ENCODE measurements around the gene MIEN1. TPM values are rescaled to one million over a fixed set of nuclear protein-coding genes. Genes with fewer than 3 reads are reported as not detected.

The MIEN1 gene
- total and polyA plus RNA-seq, 12 donors: 27.7 to 190 (median 41.1) TPM

DNA sequence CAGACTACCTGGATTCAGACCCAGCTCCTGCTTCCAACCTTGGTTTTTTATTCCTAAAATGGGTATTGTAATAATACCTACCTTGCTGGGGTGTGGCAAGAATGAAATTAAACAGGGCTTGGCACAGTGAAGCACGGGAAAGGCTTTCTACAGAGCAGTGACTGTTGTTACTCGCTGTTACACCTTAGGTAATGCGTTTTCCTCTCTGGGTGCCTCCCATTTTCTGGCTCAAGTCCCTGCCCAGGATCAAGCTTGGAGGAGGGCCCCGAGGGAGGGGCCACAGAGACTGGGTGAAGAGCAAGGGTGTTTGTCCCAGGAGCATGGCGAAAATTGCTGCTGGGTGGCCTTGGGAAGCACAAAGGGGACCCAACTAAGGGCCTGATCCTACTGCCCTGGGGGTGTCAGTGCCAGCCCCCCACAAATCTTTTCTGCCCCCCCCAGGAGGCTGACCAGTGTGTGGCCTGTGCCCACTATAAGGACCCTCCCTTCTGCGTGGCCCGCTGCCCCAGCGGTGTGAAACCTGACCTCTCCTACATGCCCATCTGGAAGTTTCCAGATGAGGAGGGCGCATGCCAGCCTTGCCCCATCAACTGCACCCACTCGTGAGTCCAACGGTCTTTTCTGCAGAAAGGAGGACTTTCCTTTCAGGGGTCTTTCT lies 13.3 kb downstream of the MIEN1 start:
- H3K9me3 ChIP-seq: no peaks in the 10 kb centered on the region
- intact Hi-C loops (cut with DNase I): no loop called here
- DNase-seq (no peak), ATAC-seq (peak in 7 of 8 donors; percentile 45 to 75 (median 68))
- no peaks in the 10 kb centered on the region for H3K27me3 ChIP-seq
- peak overlapping the region in 8 of 10 donors; percentile 36 to 66 (median 49) for H3K27ac ChIP-seq
- TF ChIP-seq, protein P1, sequence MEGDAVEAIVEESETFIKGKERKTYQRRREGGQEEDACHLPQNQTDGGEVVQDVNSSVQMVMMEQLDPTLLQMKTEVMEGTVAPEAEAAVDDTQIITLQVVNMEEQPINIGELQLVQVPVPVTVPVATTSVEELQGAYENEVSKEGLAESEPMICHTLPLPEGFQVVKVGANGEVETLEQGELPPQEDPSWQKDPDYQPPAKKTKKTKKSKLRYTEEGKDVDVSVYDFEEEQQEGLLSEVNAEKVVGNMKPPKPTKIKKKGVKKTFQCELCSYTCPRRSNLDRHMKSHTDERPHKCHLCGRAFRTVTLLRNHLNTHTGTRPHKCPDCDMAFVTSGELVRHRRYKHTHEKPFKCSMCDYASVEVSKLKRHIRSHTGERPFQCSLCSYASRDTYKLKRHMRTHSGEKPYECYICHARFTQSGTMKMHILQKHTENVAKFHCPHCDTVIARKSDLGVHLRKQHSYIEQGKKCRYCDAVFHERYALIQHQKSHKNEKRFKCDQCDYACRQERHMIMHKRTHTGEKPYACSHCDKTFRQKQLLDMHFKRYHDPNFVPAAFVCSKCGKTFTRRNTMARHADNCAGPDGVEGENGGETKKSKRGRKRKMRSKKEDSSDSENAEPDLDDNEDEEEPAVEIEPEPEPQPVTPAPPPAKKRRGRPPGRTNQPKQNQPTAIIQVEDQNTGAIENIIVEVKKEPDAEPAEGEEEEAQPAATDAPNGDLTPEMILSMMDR (IDR thresholded peaks at IDR 0.05): no peak
- peaks cover 0 to 19% (median 14%) of the 10 kb centered on the region in 9 donors for H3K4me1 ChIP-seq
- 70 to 78% methylated on average over 11 of the region's 11 CpGs for WGBS, 2 donors
- H3K36me3 ChIP-seq: peaks cover 0 to 94% (median 23%) of the 10 kb centered on the region in 9 donors
- no peak overlapping the region for H3K4me3 ChIP-seq

- peaks cover 0 to 19% (median 14%) of the 10 kb centered on the region in 9 donors for H3K4me1 ChIP-seq
- peak overlapping the region in 8 of 10 donors; percentile 36 to 66 (median 52) for H3K27ac ChIP-seq
- peaks cover 0 to 95% (median 23%) of the 10 kb centered on the region in 9 donors for H3K36me3 ChIP-seq
- H3K4me3 ChIP-seq: no peak overlapping the region
- 68 to 77% methylated on average over 15 of the region's 15 CpGs for WGBS, 2 donors
- ATAC-seq (peak; percentile 47 to 86 (median 75)), DNase-seq (no peak)
- TF ChIP-seq, protein P1 (IDR thresholded peaks at IDR 0.05): no peak
- no peaks in the 10 kb centered on the region for H3K9me3 ChIP-seq
- intact Hi-C loops (cut with DNase I): no loop called here
- no peaks in the 10 kb centered on the region for H3K27me3 ChIP-seq
Observed at GRCh38 chr17:39716073-39716818, 14.1 kb downstream of the MIEN1 start.

GRCh38 chr17:39715375-39716072 lies 14.8 kb downstream of the MIEN1 start:
- no peaks in the 10 kb centered on the region for H3K9me3 ChIP-seq

More at GRCh38 chr17:39715375-39716072, 14.8 kb downstream of the MIEN1 start:
- 91 to 92% methylated on average over 18 of the region's 18 CpGs for WGBS, 2 donors
- peak overlapping the region in 7 of 10 donors; percentile 36 to 66 (median 56) for H3K27ac ChIP-seq
- DNase-seq: no peak
- intact Hi-C loops (cut with DNase I): no loop called here
- H3K4me1 ChIP-seq: peaks cover 0 to 19% (median 14%) of the 10 kb centered on the region in 9 donors
- TF ChIP-seq, protein P1 (IDR thresholded peaks at IDR 0.05): no peak
- H3K4me3 ChIP-seq: no peak overlapping the region
- peaks cover 0 to 99% (median 23%) of the 10 kb centered on the region in 9 donors for H3K36me3 ChIP-seq
- no peaks in the 10 kb centered on the region for H3K27me3 ChIP-seq
- peak in 2 of 8 donors; percentile 9 to 15 for ATAC-seq

All from heart right ventricle (tissue), 16 donors.